ENCODE results near the gene NDRG4. TPM values are rescaled to one million over a fixed set of nuclear protein-coding genes. Genes with fewer than 3 reads are reported as not detected.

The NDRG4 gene
- total and polyA plus RNA-seq, 4 donors, result 5.3 to 18.7 (median 14.2) TPM

GRCh38 chr16:58461640-58462039 is 38.3 kb upstream of the NDRG4 start:
- no peak for DNase-seq
- no peak for ATAC-seq (ENCODE audit: insufficient read depth, low FRiP score)
- Histone ChIP-seq H3K27me3 (ENCODE audit: control insufficient read depth in 3 of 3, insufficient read depth in 3 of 3, low read length in 2 of 3) (peaks cover 0 to 48% (median 43%) of the 10 kb centered on the region in 3 donors), H3K27ac (ENCODE audit: low read depth in 1 of 2, low read length in 1 of 2) (peak overlapping the region in 1 of 2 donors; percentile 76), H3K4me1 (ENCODE audit: control insufficient read depth in 5 of 5, insufficient read depth in 5 of 5, low read length in 5 of 5) (peaks cover 0 to 7% (median 0%) of the 10 kb centered on the region in 5 donors), H3K9me3 (ENCODE audit: control insufficient read depth in 4 of 4, insufficient read depth in 3 of 4, low read length in 3 of 4) (peaks cover 0 to 2% (median 0%) of the 10 kb centered on the region in 4 donors), H3K4me3 (no peak overlapping the region), H3K36me3 (ENCODE audit: control insufficient read depth in 4 of 4, insufficient read depth in 4 of 4, low read length in 4 of 4) (no peaks in the 10 kb centered on the region), H3K9ac (ENCODE audit: insufficient read depth in 1 of 2, low read length in 2 of 2) (no peak overlapping the region)
- TF ChIP-seq, protein P1, sequence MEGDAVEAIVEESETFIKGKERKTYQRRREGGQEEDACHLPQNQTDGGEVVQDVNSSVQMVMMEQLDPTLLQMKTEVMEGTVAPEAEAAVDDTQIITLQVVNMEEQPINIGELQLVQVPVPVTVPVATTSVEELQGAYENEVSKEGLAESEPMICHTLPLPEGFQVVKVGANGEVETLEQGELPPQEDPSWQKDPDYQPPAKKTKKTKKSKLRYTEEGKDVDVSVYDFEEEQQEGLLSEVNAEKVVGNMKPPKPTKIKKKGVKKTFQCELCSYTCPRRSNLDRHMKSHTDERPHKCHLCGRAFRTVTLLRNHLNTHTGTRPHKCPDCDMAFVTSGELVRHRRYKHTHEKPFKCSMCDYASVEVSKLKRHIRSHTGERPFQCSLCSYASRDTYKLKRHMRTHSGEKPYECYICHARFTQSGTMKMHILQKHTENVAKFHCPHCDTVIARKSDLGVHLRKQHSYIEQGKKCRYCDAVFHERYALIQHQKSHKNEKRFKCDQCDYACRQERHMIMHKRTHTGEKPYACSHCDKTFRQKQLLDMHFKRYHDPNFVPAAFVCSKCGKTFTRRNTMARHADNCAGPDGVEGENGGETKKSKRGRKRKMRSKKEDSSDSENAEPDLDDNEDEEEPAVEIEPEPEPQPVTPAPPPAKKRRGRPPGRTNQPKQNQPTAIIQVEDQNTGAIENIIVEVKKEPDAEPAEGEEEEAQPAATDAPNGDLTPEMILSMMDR (IDR thresholded peaks at IDR 0.05; ENCODE audit: control extremely low read depth, extremely low read depth), result no peak
- 88 to 91% methylated on average over 7 of the region's 7 CpGs for WGBS, 2 donors

DNA sequence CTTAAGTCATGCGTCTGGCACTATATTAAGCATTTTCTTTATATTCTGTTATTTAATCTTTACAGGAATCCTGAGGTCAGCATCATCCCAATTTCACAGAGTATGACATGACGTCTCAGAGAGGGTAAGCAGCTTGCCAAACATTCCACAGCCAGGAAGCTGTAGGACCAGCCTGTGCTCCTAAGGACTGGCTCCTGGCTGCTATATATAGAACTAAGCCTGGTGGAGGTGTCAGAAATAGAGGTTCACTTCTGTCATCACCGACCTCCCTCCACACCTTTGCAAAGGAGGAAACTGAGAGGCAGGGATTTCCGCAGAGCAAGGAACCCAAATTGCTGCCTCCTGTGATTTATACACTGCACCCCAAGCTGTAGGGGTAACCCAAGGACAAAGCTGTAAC is 37.9 kb upstream of the NDRG4 start:
- DNase-seq (no peak), ATAC-seq (ENCODE audit: insufficient read depth, low FRiP score) (no peak)
- H3K9me3 ChIP-seq (ENCODE audit: control insufficient read depth in 4 of 4, insufficient read depth in 3 of 4, low read length in 3 of 4), result peaks cover 0 to 2% (median 0%) of the 10 kb centered on the region in 4 donors
- no peak overlapping the region for H3K9ac ChIP-seq (ENCODE audit: insufficient read depth in 1 of 2, low read length in 2 of 2)
- H3K27ac ChIP-seq (ENCODE audit: low read depth in 1 of 2, low read length in 1 of 2), result peak overlapping the region in 1 of 2 donors; percentile 99
- 75 to 80% methylated on average over 4 of the region's 4 CpGs for WGBS, 2 donors
- H3K27me3 ChIP-seq (ENCODE audit: control insufficient read depth in 3 of 3, insufficient read depth in 3 of 3, low read length in 2 of 3), result peaks cover 0 to 52% (median 47%) of the 10 kb centered on the region in 3 donors
- TF ChIP-seq, protein P1 (IDR thresholded peaks at IDR 0.05; ENCODE audit: control extremely low read depth, extremely low read depth), result no peak
- no peak overlapping the region for H3K4me3 ChIP-seq
- no peaks in the 10 kb centered on the region for H3K36me3 ChIP-seq (ENCODE audit: control insufficient read depth in 4 of 4, insufficient read depth in 4 of 4, low read length in 4 of 4)
- H3K4me1 ChIP-seq (ENCODE audit: control insufficient read depth in 5 of 5, insufficient read depth in 5 of 5, low read length in 5 of 5), result peaks cover 0 to 7% (median 0%) of the 10 kb centered on the region in 5 donors

- peaks cover 0 to 54% (median 50%) of the 10 kb centered on the region in 3 donors for H3K27me3 ChIP-seq (ENCODE audit: control insufficient read depth in 3 of 3, insufficient read depth in 3 of 3, low read length in 2 of 3)
- peaks cover 0 to 2% (median 0%) of the 10 kb centered on the region in 4 donors for H3K9me3 ChIP-seq (ENCODE audit: control insufficient read depth in 4 of 4, insufficient read depth in 3 of 4, low read length in 3 of 4)
- H3K4me3 ChIP-seq, result no peak overlapping the region
- H3K9ac ChIP-seq (ENCODE audit: insufficient read depth in 1 of 2, low read length in 2 of 2), result no peak overlapping the region
- no peaks in the 10 kb centered on the region for H3K36me3 ChIP-seq (ENCODE audit: control insufficient read depth in 4 of 4, insufficient read depth in 4 of 4, low read length in 4 of 4)
- WGBS, 2 donors, result 64 to 69% methylated on average over 14 to 15 of the region's 15 CpGs
- ATAC-seq (ENCODE audit: insufficient read depth, low FRiP score) (no peak), DNase-seq (no peak)
- TF ChIP-seq, protein P1 (IDR thresholded peaks at IDR 0.05; ENCODE audit: control extremely low read depth, extremely low read depth), result no peak
- peak overlapping the region; percentile 24 to 99 for H3K27ac ChIP-seq (ENCODE audit: low read depth in 1 of 2, low read length in 1 of 2)
- peaks cover 0 to 7% (median 0%) of the 10 kb centered on the region in 5 donors for H3K4me1 ChIP-seq (ENCODE audit: control insufficient read depth in 5 of 5, insufficient read depth in 5 of 5, low read length in 5 of 5)
Measured at GRCh38 chr16:58462499-58462996, 37.4 kb upstream of the NDRG4 start.

Data from lung (tissue), 12 donors.